Suppressor macrophage treated with lipopolysaccharide for 1 hour (primary cell): ENCODE results near the gene BRWD1.
"Not testable (repeated sequence)": the region's sequence is repeated elsewhere in the genome, so short reads cannot be mapped to it uniquely, and the experiment has no call there.

Experiments used
- DNase-seq, 3 donors: peaks; one replicate each; pipeline ENCODE4 v3.0.0-alpha.2; 2020 to 2022

BRWD1 gene

DNA sequence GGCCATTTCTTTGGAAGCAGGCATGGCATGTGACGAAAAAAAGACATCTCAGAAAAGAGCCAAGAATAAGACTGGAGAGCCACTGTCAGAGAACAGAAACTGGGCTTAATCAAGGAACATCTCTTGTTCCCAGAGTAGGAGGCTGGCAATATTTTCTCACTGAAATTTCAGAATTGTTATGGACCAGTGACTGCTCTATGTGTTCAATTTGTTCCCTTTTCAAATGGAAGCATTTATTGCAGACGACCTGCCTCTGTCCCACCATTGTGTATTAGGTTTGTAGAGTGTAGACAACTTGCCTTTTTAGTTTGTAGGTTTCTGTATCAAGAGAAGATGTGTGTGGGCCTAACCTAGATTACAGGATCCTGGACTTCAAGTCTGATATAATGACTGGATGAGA lies 148.9 kb downstream of the BRWD1 start:
- no peak for DNase-seq

- DNase-seq, result no peak
Measured at GRCh38 chr21:39161064-39161463, 152.4 kb downstream of the BRWD1 start.

- DNase-seq, result no peak
Measured at GRCh38 chr21:39159342-39160063, 153.9 kb downstream of the BRWD1 start.

- not testable (repeated sequence) for DNase-seq
Measured at GRCh38 chr21:39157241-39157640, 156.2 kb downstream of the BRWD1 start.

- no peak for DNase-seq
Measured at GRCh38 chr21:39156024-39156423, 157.4 kb downstream of the BRWD1 start.

DNA sequence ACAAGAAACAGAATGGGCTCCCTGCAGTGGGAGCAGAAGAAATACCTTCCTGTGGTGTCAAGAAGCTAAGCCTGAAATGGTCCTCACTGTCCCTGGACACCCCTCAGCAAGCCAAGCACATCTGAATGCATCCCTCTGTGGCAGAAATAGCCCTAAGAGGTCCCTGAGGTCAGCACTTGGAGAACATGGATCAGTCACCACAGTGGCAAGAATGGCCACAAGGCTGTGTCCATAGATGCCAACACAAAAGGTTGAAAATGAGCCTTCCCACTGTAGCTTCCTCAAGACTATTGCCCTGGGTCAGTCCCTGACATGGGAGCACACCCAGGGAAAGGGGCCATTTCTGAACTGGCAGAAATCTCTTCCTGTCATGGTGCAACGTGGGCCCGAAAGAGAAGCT lies 157.9 kb downstream of the BRWD1 start:
- no peak for DNase-seq

- no peak for DNase-seq
Measured at GRCh38 chr21:39153842-39154241, 159.6 kb downstream of the BRWD1 start.

- peak in 2 of 3 donors; percentile 26 to 33 for DNase-seq
Measured at GRCh38 chr21:39153373-39153772, 160.1 kb downstream of the BRWD1 start.

DNA sequence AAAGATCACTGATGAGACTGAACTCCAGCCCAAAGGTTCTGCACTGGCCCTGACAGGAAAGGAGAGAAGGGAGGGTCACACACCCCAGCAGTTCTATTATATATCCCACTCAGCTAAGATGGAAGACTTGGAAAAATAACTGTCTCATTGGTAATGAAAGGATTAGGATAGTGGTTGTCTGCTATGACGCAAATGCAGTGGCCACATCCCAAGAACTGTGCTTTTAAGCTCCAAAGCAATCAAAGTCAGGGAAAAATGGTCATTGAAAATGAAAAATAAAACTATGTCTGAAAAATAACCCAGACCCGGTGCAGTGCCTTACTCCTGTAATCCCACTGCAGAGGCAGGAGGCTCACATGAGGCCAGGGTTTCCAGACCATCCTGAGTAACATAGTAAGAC lies 161.2 kb downstream of the BRWD1 start:
- no peak for DNase-seq

DNA sequence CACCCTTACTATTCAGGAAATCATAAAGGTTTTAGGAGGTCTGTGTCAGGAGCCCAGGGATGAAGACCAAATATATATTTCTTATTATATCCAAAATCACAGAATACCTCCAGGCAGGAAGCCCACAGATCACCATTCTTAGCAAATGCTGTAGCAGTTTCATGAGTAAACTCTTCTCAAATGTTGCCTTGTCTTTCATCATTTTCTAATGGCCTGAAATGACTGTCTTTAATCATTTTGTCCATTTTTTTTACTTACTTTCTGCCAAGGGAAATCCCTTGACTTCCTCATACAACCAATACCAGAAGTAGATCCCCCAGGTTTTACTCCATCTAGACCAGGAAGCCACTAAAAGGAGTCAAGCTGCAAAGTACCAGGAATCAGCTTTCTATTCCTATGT lies 162.6 kb downstream of the BRWD1 start:
- peak in 2 of 3 donors; percentile 28 to 48 for DNase-seq

DNA sequence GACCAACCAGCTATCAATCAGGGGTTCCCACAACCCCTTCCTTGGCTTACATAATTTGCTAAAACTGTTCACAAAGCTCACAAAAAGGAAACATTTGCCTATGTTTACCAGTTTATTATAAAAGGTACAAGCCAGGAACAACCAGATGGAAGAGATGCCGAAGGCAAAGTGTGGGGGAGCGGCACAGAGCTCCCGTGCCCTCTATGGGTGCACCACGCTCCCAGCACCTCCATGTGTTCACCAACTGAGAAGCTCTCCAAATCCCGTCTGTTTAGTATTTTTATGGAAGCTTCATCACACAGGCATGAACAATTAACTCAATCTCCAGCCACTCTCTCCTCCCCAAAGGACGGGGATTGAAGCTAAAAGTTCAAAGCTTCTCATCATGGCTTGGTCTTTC lies 163.1 kb downstream of the BRWD1 start:
- no peak for DNase-seq

GRCh38 chr21:39149882-39150281 lies 163.6 kb downstream of the BRWD1 start:
- DNase-seq, result no peak

GRCh38 chr21:39148975-39149374 lies 164.5 kb downstream of the BRWD1 start:
- no peak for DNase-seq

DNA sequence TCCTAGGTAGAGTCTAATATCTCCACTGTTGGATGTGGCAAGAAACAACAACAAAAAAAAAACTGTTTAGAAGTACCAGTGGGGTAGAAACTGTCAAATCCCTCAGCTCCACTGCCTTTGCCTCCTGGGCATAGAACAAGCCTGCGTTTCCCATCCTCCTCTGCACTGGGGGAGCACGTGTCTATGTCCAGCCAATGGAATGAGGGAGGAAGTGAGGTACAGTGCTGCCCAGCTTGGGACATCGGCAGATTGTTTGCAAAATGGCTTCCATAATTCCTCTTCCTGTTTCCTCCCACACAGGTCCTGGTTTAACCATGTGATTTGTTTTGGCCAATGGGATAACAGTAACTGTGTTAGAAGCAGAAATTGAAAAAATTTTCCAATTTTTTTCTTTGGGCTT lies 169.2 kb downstream of the BRWD1 start:
- peak in 1 of 3 donors; percentile 16 for DNase-seq

- no peak for DNase-seq
Measured at GRCh38 chr21:39142972-39143371, 170.5 kb downstream of the BRWD1 start.

DNA sequence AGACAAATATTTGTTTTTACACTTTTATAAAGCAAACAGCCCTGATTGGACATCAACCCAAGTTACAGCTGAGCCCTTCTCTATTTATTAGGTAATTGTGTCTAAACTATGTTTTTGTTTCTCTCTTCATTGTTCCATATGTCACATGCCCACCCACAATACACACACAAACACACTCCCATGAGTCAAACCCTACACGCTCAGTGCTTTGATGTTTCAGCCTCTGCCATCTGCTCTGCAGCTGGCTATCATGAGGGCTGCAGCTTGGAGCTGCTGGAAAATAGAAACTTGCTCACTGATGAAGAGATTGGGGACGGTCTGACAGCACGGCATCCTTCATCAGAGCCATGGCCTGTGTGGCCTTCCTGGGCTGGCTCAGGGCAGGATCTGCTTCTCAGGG lies 171.9 kb downstream of the BRWD1 start:
- no peak for DNase-seq

DNA sequence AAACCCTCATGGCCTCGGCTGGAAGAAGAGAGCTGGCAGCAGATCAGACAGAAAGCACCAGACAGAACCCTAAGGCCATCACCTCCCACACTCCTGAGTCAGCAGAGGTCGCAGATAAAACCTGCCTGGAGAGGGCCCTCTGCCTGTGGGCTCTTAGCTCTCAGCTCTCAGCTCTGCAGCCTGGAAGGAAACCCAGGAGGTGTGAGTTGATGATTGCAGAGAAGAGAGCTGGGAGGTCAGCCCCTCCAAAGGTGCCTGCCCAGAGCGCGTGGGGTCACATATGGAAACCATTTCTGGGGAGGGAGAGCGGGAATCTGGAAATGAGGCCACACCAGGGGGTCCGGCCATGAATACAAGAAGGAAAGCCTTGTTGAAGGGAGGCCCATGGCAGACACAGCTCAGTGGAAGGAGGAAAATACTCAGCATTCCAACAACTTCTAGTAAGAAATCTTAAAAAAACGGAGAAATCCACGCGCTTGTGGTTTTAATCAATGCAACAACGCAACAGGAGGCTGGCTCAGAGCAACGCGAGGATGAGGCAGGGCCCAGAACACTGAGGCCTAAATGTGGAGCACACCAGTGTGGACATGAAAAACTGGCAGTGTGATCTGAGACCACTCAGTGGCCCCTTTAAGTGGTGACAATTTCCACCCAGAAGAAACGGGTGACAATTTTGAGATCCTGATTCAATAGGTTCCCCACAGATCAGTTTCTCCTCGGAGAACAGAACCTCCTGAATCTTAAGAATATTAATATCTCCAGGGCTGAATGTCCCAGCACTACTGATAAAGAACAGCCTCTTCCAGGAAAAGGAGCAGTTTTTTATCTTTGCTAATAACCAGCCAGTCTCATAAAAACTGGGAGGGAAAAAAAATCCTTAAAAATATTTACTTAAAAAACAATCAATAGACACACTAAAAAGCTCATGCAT lies 175.9 kb downstream of the BRWD1 start:
- DNase-seq, result peak in 1 of 3 donors; percentile 34

GRCh38 chr21:39136711-39137110 lies 176.7 kb downstream of the BRWD1 start:
- peak in 1 of 3 donors; percentile 22 for DNase-seq

DNA sequence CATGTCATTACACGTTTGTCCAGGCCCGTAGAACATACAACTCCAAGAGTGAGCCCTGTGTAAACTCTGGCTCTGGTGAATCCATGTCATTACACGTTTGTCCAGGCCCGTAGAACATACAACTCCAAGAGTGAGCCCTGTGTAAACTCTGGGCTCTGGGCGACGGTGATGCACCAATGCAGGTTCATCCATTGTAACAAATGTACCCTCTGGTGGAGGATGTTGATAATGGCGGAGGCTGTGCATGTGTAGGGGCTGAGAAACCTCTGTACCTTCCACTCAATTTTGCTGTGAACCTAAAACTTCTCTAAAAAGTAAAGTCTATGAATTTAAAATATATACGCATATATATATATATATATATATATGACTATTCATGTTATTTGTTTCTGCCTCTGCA lies 177.3 kb downstream of the BRWD1 start:
- DNase-seq, result peak; percentile 52 to 61 (median 53)

- DNase-seq, result no peak
Measured at GRCh38 chr21:39134288-39134810, 179.1 kb downstream of the BRWD1 start.
